CD4-positive, CD25-positive, alpha-beta regulatory T cell (primary cell): ENCODE results near the gene ADAMTS19. TPM values are rescaled to one million over a fixed set of nuclear protein-coding genes. Genes with fewer than 3 reads are reported as not detected.

Source experiments
- ATAC-seq, 2 donors: fragments of 150-1000 bp; cut with Tn5 transposase; one replicate each; pipeline ENCODE4 v1.10.0; 2021; ENCODE audit warnings: low read depth in 2 of 2, moderate number of reproducible peaks in 2 of 2, moderate library complexity in 1 of 2
- DNase-seq, 3 donors: peaks; one replicate each; pipeline versions ENCODE4 v3.0.0 to v3.0.0-alpha.2; 2012 to 2022; ENCODE audit warnings: mixed read lengths in 1 of 3
- H3K27ac ChIP-seq: one replicate; pipeline ENCODE4 v1.7.0; 2013; ENCODE audit warnings: mild to moderate bottlenecking, low read length; ENCODE audit not compliant: insufficient read depth, poor library complexity, severe bottlenecking
- H3K27me3 ChIP-seq: one replicate; pipeline ENCODE4 v1.7.0; 2013; ENCODE audit warnings: low read length; ENCODE audit not compliant: control insufficient read depth, insufficient read depth
- H3K36me3 ChIP-seq: one replicate; pipeline ENCODE4 v1.7.0; 2013; ENCODE audit warnings: mild to moderate bottlenecking, low read length, moderate library complexity; ENCODE audit not compliant: control insufficient read depth, insufficient read depth
- H3K4me1 ChIP-seq: 2 replicates; pipeline ENCODE4 v1.7.0; 2013; ENCODE audit warnings: mild to moderate bottlenecking, low read length; ENCODE audit not compliant: insufficient read depth, control insufficient read depth, poor library complexity, severe bottlenecking
- H3K4me3 ChIP-seq: one replicate; pipeline ENCODE4 v1.7.0; 2013; ENCODE audit warnings: low read depth, mild to moderate bottlenecking, low read length, moderate library complexity
- H3K9me3 ChIP-seq, 2 experiments: 1 replicate in 1 of 2; 2 replicates in 1 of 2; pipeline ENCODE4 v1.7.0; 2013; ENCODE audit warnings: low read length in 2 of 2, mild to moderate bottlenecking in 1 of 2, moderate library complexity in 1 of 2; ENCODE audit not compliant: control insufficient read depth in 2 of 2
- H3K27ac Mint-ChIP-seq, 3 donors: one replicate each; pipeline ENCODE4 v1.8.0; 2020 to 2022; ENCODE audit warnings: mild to moderate bottlenecking in 3 of 3, mixed read lengths in 3 of 3, moderate library complexity in 2 of 3
- H3K27me3 Mint-ChIP-seq: one replicate; pipeline ENCODE4 v1.8.0; 2022; ENCODE audit warnings: mild to moderate bottlenecking, mixed read lengths
- H3K36me3 Mint-ChIP-seq: one replicate; pipeline ENCODE4 v1.8.0; 2020; ENCODE audit warnings: mixed read lengths
- H3K4me1 Mint-ChIP-seq, 4 donors: one replicate each; pipeline ENCODE4 v1.8.0; 2020 to 2022; ENCODE audit warnings: mixed read lengths in 4 of 4, mild to moderate bottlenecking in 1 of 4
- H3K4me3 Mint-ChIP-seq, 4 donors: one replicate each; pipeline ENCODE4 v1.8.0; 2020 to 2022; ENCODE audit warnings: mild to moderate bottlenecking in 4 of 4, mixed read lengths in 4 of 4, moderate library complexity in 3 of 4
- H3K9me3 Mint-ChIP-seq, 7 donors: one replicate each; pipeline ENCODE4 v1.8.0; 2020 to 2022; ENCODE audit warnings: mixed read lengths in 7 of 7, mild to moderate bottlenecking in 3 of 7, moderate library complexity in 2 of 7
- polyA plus RNA-seq, 4 donors: library from polyadenylated mRNA; unstranded; fragments of 300-500 nt; fragmentation: Illumina TruSeq; gene quantifications; one replicate each; pipeline ENCODE4 v1.2.3, GENCODE V29; 2021
- total RNA-seq: library from RNA; stranded (reverse); gene quantifications from one replicate; pipeline ENCODE4 v1.2.3, GENCODE V29; 2022

The ADAMTS19 gene
- total and polyA plus RNA-seq, 5 donors from 2014 or later = not detected

- no peaks in the 10 kb centered on the region for H3K27me3 Mint-ChIP-seq
- no peak for DNase-seq
- no peak for ATAC-seq
These were observed 28.7 kb upstream of the ADAMTS19 start for GRCh38 chr5:129431406-129431805.

GRCh38 chr5:129438322-129438721 is 21.8 kb upstream of the ADAMTS19 start:
- Mint-ChIP-seq H3K4me1 (no peaks in the 10 kb centered on the region), H3K27me3 (no peaks in the 10 kb centered on the region), H3K9me3 (peaks cover 0 to 5% (median 0%) of the 10 kb centered on the region in 7 donors), H3K36me3 (no peaks in the 10 kb centered on the region), H3K27ac (no peak overlapping the region), H3K4me3 (no peak overlapping the region)
- H3K9me3 ChIP-seq = no peaks in the 10 kb centered on the region
- H3K27ac ChIP-seq = no peak overlapping the region
- H3K27me3 ChIP-seq = no peaks in the 10 kb centered on the region
- no peaks in the 10 kb centered on the region for H3K36me3 ChIP-seq
- H3K4me3 ChIP-seq = no peak overlapping the region
- ATAC-seq (no peak), DNase-seq (no peak)
- H3K4me1 ChIP-seq = no peaks in the 10 kb centered on the region

More at GRCh38 chr5:129431406-129431805, 28.7 kb upstream of the ADAMTS19 start:
- H3K36me3 ChIP-seq = no peaks in the 10 kb centered on the region
- no peaks in the 10 kb centered on the region for H3K4me1 ChIP-seq
- H3K27ac ChIP-seq = no peak overlapping the region
- Mint-ChIP-seq H3K4me1 (no peaks in the 10 kb centered on the region), H3K36me3 (no peaks in the 10 kb centered on the region), H3K4me3 (no peak overlapping the region), H3K9me3 (peaks cover 0 to 5% (median 1%) of the 10 kb centered on the region in 7 donors), H3K27ac (no peak overlapping the region)
- no peak overlapping the region for H3K4me3 ChIP-seq
- H3K9me3 ChIP-seq = no peaks in the 10 kb centered on the region
- no peaks in the 10 kb centered on the region for H3K27me3 ChIP-seq

GRCh38 chr5:129440424-129440823 is 19.7 kb upstream of the ADAMTS19 start:
- no peaks in the 10 kb centered on the region for H3K4me1 ChIP-seq
- Mint-ChIP-seq H3K27me3 (no peaks in the 10 kb centered on the region), H3K9me3 (peaks cover 0 to 5% (median 2%) of the 10 kb centered on the region in 7 donors), H3K36me3 (no peaks in the 10 kb centered on the region), H3K4me1 (no peaks in the 10 kb centered on the region), H3K27ac (no peak overlapping the region), H3K4me3 (no peak overlapping the region)
- no peaks in the 10 kb centered on the region for H3K36me3 ChIP-seq
- H3K27ac ChIP-seq = no peak overlapping the region
- no peaks in the 10 kb centered on the region for H3K9me3 ChIP-seq
- H3K4me3 ChIP-seq = no peak overlapping the region
- DNase-seq = no peak
- no peak for ATAC-seq
- no peaks in the 10 kb centered on the region for H3K27me3 ChIP-seq

- no peak overlapping the region for H3K4me3 ChIP-seq
- Mint-ChIP-seq H3K27me3 (no peaks in the 10 kb centered on the region), H3K36me3 (no peaks in the 10 kb centered on the region), H3K9me3 (peaks cover 0 to 6% (median 2%) of the 10 kb centered on the region in 7 donors), H3K4me1 (no peaks in the 10 kb centered on the region), H3K27ac (no peak overlapping the region), H3K4me3 (no peak overlapping the region)
- ATAC-seq (no peak), DNase-seq (no peak)
- no peaks in the 10 kb centered on the region for H3K9me3 ChIP-seq
- no peaks in the 10 kb centered on the region for H3K36me3 ChIP-seq
- H3K4me1 ChIP-seq = no peaks in the 10 kb centered on the region
- H3K27me3 ChIP-seq = no peaks in the 10 kb centered on the region
- H3K27ac ChIP-seq = no peak overlapping the region
These were observed 19.0 kb upstream of the ADAMTS19 start for GRCh38 chr5:129441096-129441495.

GRCh38 chr5:129445379-129445778 is 14.7 kb upstream of the ADAMTS19 start:
- Mint-ChIP-seq H3K4me3 (no peak overlapping the region), H3K27me3 (no peaks in the 10 kb centered on the region), H3K4me1 (no peaks in the 10 kb centered on the region), H3K9me3 (peaks cover 0 to 4% (median 0%) of the 10 kb centered on the region in 7 donors), H3K36me3 (no peaks in the 10 kb centered on the region), H3K27ac (no peak overlapping the region)
- Histone ChIP-seq H3K4me3 (no peak overlapping the region), H3K9me3 (no peaks in the 10 kb centered on the region), H3K27me3 (no peaks in the 10 kb centered on the region), H3K36me3 (no peaks in the 10 kb centered on the region), H3K4me1 (no peaks in the 10 kb centered on the region), H3K27ac (no peak overlapping the region)
- no peak for DNase-seq
- ATAC-seq = no peak

GRCh38 chr5:129447968-129448367 is 12.1 kb upstream of the ADAMTS19 start:
- Mint-ChIP-seq H3K27me3 (no peaks in the 10 kb centered on the region), H3K27ac (no peak overlapping the region), H3K9me3 (peaks cover 0 to 3% (median 0%) of the 10 kb centered on the region in 7 donors), H3K4me1 (no peaks in the 10 kb centered on the region), H3K36me3 (no peaks in the 10 kb centered on the region), H3K4me3 (no peak overlapping the region)
- Histone ChIP-seq H3K4me3 (no peak overlapping the region), H3K4me1 (no peaks in the 10 kb centered on the region), H3K27me3 (no peaks in the 10 kb centered on the region), H3K27ac (no peak overlapping the region), H3K36me3 (no peaks in the 10 kb centered on the region), H3K9me3 (no peaks in the 10 kb centered on the region)
- no peak for ATAC-seq
- DNase-seq = no peak

- no peaks in the 10 kb centered on the region for H3K4me1 Mint-ChIP-seq
- H3K36me3 Mint-ChIP-seq = no peaks in the 10 kb centered on the region
- Histone ChIP-seq H3K27ac (no peak overlapping the region), H3K36me3 (no peaks in the 10 kb centered on the region), H3K4me3 (no peak overlapping the region), H3K27me3 (no peaks in the 10 kb centered on the region), H3K4me1 (no peaks in the 10 kb centered on the region), H3K9me3 (no peaks in the 10 kb centered on the region)
- no peak overlapping the region for H3K27ac Mint-ChIP-seq
- no peak for ATAC-seq
- no peak for DNase-seq
- no peaks in the 10 kb centered on the region for H3K27me3 Mint-ChIP-seq
- H3K4me3 Mint-ChIP-seq = no peak overlapping the region
- peaks cover 0 to 3% (median 0%) of the 10 kb centered on the region in 7 donors for H3K9me3 Mint-ChIP-seq
These were observed 11.4 kb upstream of the ADAMTS19 start for GRCh38 chr5:129448654-129449053.

GRCh38 chr5:129454461-129454860 is 5.6 kb upstream of the ADAMTS19 start:
- Histone ChIP-seq H3K4me1 (no peaks in the 10 kb centered on the region), H3K27ac (no peak overlapping the region), H3K27me3 (peaks cover 4% of the 10 kb centered on the region), H3K4me3 (no peak overlapping the region), H3K36me3 (no peaks in the 10 kb centered on the region), H3K9me3 (no peaks in the 10 kb centered on the region)
- H3K27ac Mint-ChIP-seq = no peak overlapping the region
- peaks cover 0 to 9% (median 1%) of the 10 kb centered on the region in 7 donors for H3K9me3 Mint-ChIP-seq
- peaks cover 20% of the 10 kb centered on the region for H3K27me3 Mint-ChIP-seq
- DNase-seq (no peak), ATAC-seq (no peak)
- no peak overlapping the region for H3K4me3 Mint-ChIP-seq
- peaks cover 0 to 4% (median under 1%) of the 10 kb centered on the region in 4 donors for H3K4me1 Mint-ChIP-seq
- no peaks in the 10 kb centered on the region for H3K36me3 Mint-ChIP-seq
